ENCODE data around the gene SOX13.

Gene SOX13

GRCh38 chr1:204062106-204062505 is 10.8 kb upstream of the SOX13 start:
- H4K20me1 ChIP-seq (ENCODE audit: control insufficient read depth, insufficient read depth, low read depth, low read length), result no peaks in the 10 kb centered on the region
- H3K79me2 ChIP-seq (ENCODE audit: control insufficient read depth, low read length), result no peaks in the 10 kb centered on the region
- H3K36me3 ChIP-seq (ENCODE audit: control insufficient read depth, low read length), result no peaks in the 10 kb centered on the region
- no peaks in the 10 kb centered on the region for H3K9me3 ChIP-seq (ENCODE audit: control insufficient read depth, insufficient read depth, low read length)
- H3F3A ChIP-seq (ENCODE audit: control insufficient read depth, insufficient read depth), result no peaks in the 10 kb centered on the region
- H3K4me2 ChIP-seq (ENCODE audit: low read length), result no peak overlapping the region
- no peaks in the 10 kb centered on the region for H3K4me1 ChIP-seq (ENCODE audit: control insufficient read depth, low read length)
- peaks cover 4% of the 10 kb centered on the region; the same call in 1 of the 2 replicates for H3K27me3 ChIP-seq (ENCODE audit: control insufficient read depth, low read length)
- TF ChIP-seq EZH2phosphoT487 (IDR thresholded peaks at IDR 0.05; ENCODE audit: borderline replicate concordance, low read length) (no peak), CTCF (IDR thresholded peaks at IDR 0.05; ENCODE audit: low read depth, low read length, poor library complexity, severe bottlenecking) (no peak)
- H3K27ac ChIP-seq (ENCODE audit: low read depth, low read length), result no peak overlapping the region
- no peaks in the 10 kb centered on the region for H3K9me2 ChIP-seq (replicated peaks; ENCODE audit: control insufficient read depth, low read length)
- no peak overlapping the region for H3K4me3 ChIP-seq (ENCODE audit: low read length)

- no peaks in the 10 kb centered on the region for H3F3A ChIP-seq (ENCODE audit: control insufficient read depth, insufficient read depth)
- TF ChIP-seq CTCF (IDR thresholded peaks at IDR 0.05; ENCODE audit: low read depth, low read length, poor library complexity, severe bottlenecking) (no peak), EZH2phosphoT487 (IDR thresholded peaks at IDR 0.05; ENCODE audit: borderline replicate concordance, low read length) (no peak)
- H3K9me2 ChIP-seq (replicated peaks; ENCODE audit: control insufficient read depth, low read length), result no peaks in the 10 kb centered on the region
- no peaks in the 10 kb centered on the region for H3K36me3 ChIP-seq (ENCODE audit: control insufficient read depth, low read length)
- no peaks in the 10 kb centered on the region for H3K4me1 ChIP-seq (ENCODE audit: control insufficient read depth, low read length)
- peaks cover 4% of the 10 kb centered on the region; the same call in 1 of the 2 replicates for H3K27me3 ChIP-seq (ENCODE audit: control insufficient read depth, low read length)
- no peak overlapping the region for H3K4me3 ChIP-seq (ENCODE audit: low read length)
- no peaks in the 10 kb centered on the region for H4K20me1 ChIP-seq (ENCODE audit: control insufficient read depth, insufficient read depth, low read depth, low read length)
- H3K4me2 ChIP-seq (ENCODE audit: low read length), result no peak overlapping the region
- H3K79me2 ChIP-seq (ENCODE audit: control insufficient read depth, low read length), result no peaks in the 10 kb centered on the region
- H3K27ac ChIP-seq (ENCODE audit: low read depth, low read length), result no peak overlapping the region
- H3K9me3 ChIP-seq (ENCODE audit: control insufficient read depth, insufficient read depth, low read length), result no peaks in the 10 kb centered on the region
Observed at GRCh38 chr1:204065174-204065985, 7.5 kb upstream of the SOX13 start.

DNA sequence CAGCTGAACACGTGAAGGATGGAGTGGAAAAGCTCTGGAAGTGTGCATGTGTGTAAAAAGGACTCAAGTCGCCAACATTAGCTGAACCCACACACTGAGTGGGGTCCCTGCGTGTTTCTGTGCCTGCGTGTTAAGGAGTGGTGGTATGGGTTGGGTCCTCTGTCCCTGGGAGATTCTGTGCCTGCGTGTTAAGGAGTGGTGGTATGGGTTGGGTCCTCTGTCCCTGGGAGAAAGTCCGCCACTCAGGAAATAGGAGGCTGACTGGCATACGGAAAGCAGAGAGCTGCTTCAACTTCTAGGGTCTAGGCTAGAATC is 7.0 kb upstream of the SOX13 start:
- H3K79me2 ChIP-seq (ENCODE audit: control insufficient read depth, low read length), result no peaks in the 10 kb centered on the region
- no peaks in the 10 kb centered on the region for H3K36me3 ChIP-seq (ENCODE audit: control insufficient read depth, low read length)
- TF ChIP-seq CTCF (IDR thresholded peaks at IDR 0.05; ENCODE audit: low read depth, low read length, poor library complexity, severe bottlenecking) (no peak), EZH2phosphoT487 (IDR thresholded peaks at IDR 0.05; ENCODE audit: borderline replicate concordance, low read length) (no peak)
- no peak overlapping the region for H3K4me2 ChIP-seq (ENCODE audit: low read length)
- peaks cover 4% of the 10 kb centered on the region; the same call in 1 of the 2 replicates for H3K27me3 ChIP-seq (ENCODE audit: control insufficient read depth, low read length)
- no peaks in the 10 kb centered on the region for H4K20me1 ChIP-seq (ENCODE audit: control insufficient read depth, insufficient read depth, low read depth, low read length)
- H3K9me3 ChIP-seq (ENCODE audit: control insufficient read depth, insufficient read depth, low read length), result no peaks in the 10 kb centered on the region
- no peaks in the 10 kb centered on the region for H3K4me1 ChIP-seq (ENCODE audit: control insufficient read depth, low read length)
- H3K9me2 ChIP-seq (replicated peaks; ENCODE audit: control insufficient read depth, low read length), result no peaks in the 10 kb centered on the region
- H3F3A ChIP-seq (ENCODE audit: control insufficient read depth, insufficient read depth), result no peaks in the 10 kb centered on the region
- H3K27ac ChIP-seq (ENCODE audit: low read depth, low read length), result no peak overlapping the region
- H3K4me3 ChIP-seq (ENCODE audit: low read length), result no peak overlapping the region

Measured in DOHH2 (cell line).